Duodenal mucosa (tissue), 2 donors: ENCODE results near the gene PLAAT1.
A peak's percentile ranks its signal among the peaks of the same experiment; 100 is the strongest.

Experiments used
- H3K27ac ChIP-seq: one replicate; pipeline ENCODE4 v1.7.0; 2013; ENCODE audit warnings: low read depth, low read length
- H3K27me3 ChIP-seq, 2 donors: one replicate each; pipeline ENCODE4 v1.7.0; 2013; ENCODE audit warnings: low read length in 2 of 2, control low read depth in 1 of 2; ENCODE audit not compliant: insufficient read depth in 2 of 2, control insufficient read depth in 1 of 2
- H3K36me3 ChIP-seq, 2 donors: one replicate each; pipeline ENCODE4 v1.7.0; 2013; ENCODE audit warnings: low read length in 2 of 2, control low read depth in 1 of 2; ENCODE audit not compliant: insufficient read depth in 2 of 2, control insufficient read depth in 1 of 2
- H3K4me1 ChIP-seq, 2 donors: one replicate each; pipeline ENCODE4 v1.7.0; 2013; ENCODE audit warnings: low read length in 2 of 2, control low read depth in 1 of 2; ENCODE audit not compliant: insufficient read depth in 2 of 2, control insufficient read depth in 1 of 2
- H3K4me3 ChIP-seq, 2 donors: one replicate each; pipeline ENCODE4 v1.7.0; 2013; ENCODE audit warnings: low read length in 2 of 2, low read depth in 1 of 2
- H3K9ac ChIP-seq, 2 donors: one replicate each; pipeline ENCODE4 v1.7.0; 2013; ENCODE audit warnings: low read length in 2 of 2, low read depth in 1 of 2
- H3K9me3 ChIP-seq, 2 donors: one replicate each; pipeline ENCODE4 v1.7.0; 2013; ENCODE audit warnings: low read length in 2 of 2, control low read depth in 1 of 2; ENCODE audit not compliant: control insufficient read depth in 1 of 2

Gene PLAAT1

GRCh38 chr3:193225302-193226125 lies 15.5 kb upstream of the PLAAT1 start:
- Histone ChIP-seq H3K36me3 (no peaks in the 10 kb centered on the region), H3K9ac (no peak overlapping the region), H3K9me3 (no peaks in the 10 kb centered on the region), H3K4me3 (no peak overlapping the region), H3K27me3 (no peaks in the 10 kb centered on the region), H3K27ac (no peak overlapping the region), H3K4me1 (no peaks in the 10 kb centered on the region)

GRCh38 chr3:193228206-193228605 lies 12.8 kb upstream of the PLAAT1 start:
- no peaks in the 10 kb centered on the region for H3K9me3 ChIP-seq
- H3K4me1 ChIP-seq: no peaks in the 10 kb centered on the region
- no peak overlapping the region for H3K27ac ChIP-seq
- H3K9ac ChIP-seq: no peak overlapping the region
- H3K27me3 ChIP-seq: no peaks in the 10 kb centered on the region
- H3K4me3 ChIP-seq: no peak overlapping the region
- H3K36me3 ChIP-seq: no peaks in the 10 kb centered on the region

- no peak overlapping the region for H3K9ac ChIP-seq
- H3K4me3 ChIP-seq: no peak overlapping the region
- H3K9me3 ChIP-seq: no peaks in the 10 kb centered on the region
- H3K36me3 ChIP-seq: no peaks in the 10 kb centered on the region
- no peak overlapping the region for H3K27ac ChIP-seq
- no peaks in the 10 kb centered on the region for H3K4me1 ChIP-seq
- no peaks in the 10 kb centered on the region for H3K27me3 ChIP-seq
These were observed 11.1 kb upstream of the PLAAT1 start for GRCh38 chr3:193229851-193230420.

- Histone ChIP-seq H3K27me3 (no peaks in the 10 kb centered on the region), H3K4me3 (no peak overlapping the region), H3K27ac (no peak overlapping the region), H3K36me3 (no peaks in the 10 kb centered on the region), H3K9me3 (no peaks in the 10 kb centered on the region), H3K4me1 (no peaks in the 10 kb centered on the region), H3K9ac (no peak overlapping the region)
These were observed 10.4 kb upstream of the PLAAT1 start for GRCh38 chr3:193230610-193231009.

GRCh38 chr3:193231201-193231600 lies 9.8 kb upstream of the PLAAT1 start:
- Histone ChIP-seq H3K4me3 (no peak overlapping the region), H3K36me3 (no peaks in the 10 kb centered on the region), H3K4me1 (no peaks in the 10 kb centered on the region), H3K27ac (no peak overlapping the region), H3K9me3 (no peaks in the 10 kb centered on the region), H3K9ac (no peak overlapping the region), H3K27me3 (no peaks in the 10 kb centered on the region)

GRCh38 chr3:193236599-193236998 lies 4.4 kb upstream of the PLAAT1 start:
- Histone ChIP-seq H3K4me1 (no peaks in the 10 kb centered on the region), H3K27ac (no peak overlapping the region), H3K9me3 (no peaks in the 10 kb centered on the region), H3K36me3 (no peaks in the 10 kb centered on the region), H3K27me3 (peaks cover 4% of the 10 kb centered on the region in 2 donors), H3K4me3 (no peak overlapping the region), H3K9ac (no peak overlapping the region)

GRCh38 chr3:193237030-193237429 lies 4.0 kb upstream of the PLAAT1 start:
- Histone ChIP-seq H3K27me3 (peaks cover 4 to 7% of the 10 kb centered on the region in 2 donors), H3K4me3 (no peak overlapping the region), H3K9me3 (no peaks in the 10 kb centered on the region), H3K9ac (no peak overlapping the region), H3K4me1 (no peaks in the 10 kb centered on the region), H3K27ac (no peak overlapping the region), H3K36me3 (no peaks in the 10 kb centered on the region)

GRCh38 chr3:193240436-193240849 lies 579 bp upstream of the PLAAT1 start:
- H3K4me1 ChIP-seq: no peaks in the 10 kb centered on the region
- H3K9ac ChIP-seq: no peak overlapping the region
- H3K36me3 ChIP-seq: no peaks in the 10 kb centered on the region
- H3K4me3 ChIP-seq: peak overlapping the region; percentile 52 to 57
- H3K9me3 ChIP-seq: no peaks in the 10 kb centered on the region
- H3K27ac ChIP-seq: no peak overlapping the region
- peaks cover 4 to 15% of the 10 kb centered on the region in 2 donors for H3K27me3 ChIP-seq

GRCh38 chr3:193241716-193242115 lies 694 bp downstream of the PLAAT1 start:
- Histone ChIP-seq H3K27me3 (peaks cover 4 to 15% of the 10 kb centered on the region in 2 donors), H3K9me3 (no peaks in the 10 kb centered on the region), H3K9ac (no peak overlapping the region), H3K4me1 (no peaks in the 10 kb centered on the region), H3K4me3 (peak overlapping the region in 1 of 2 donors; percentile 28), H3K27ac (no peak overlapping the region), H3K36me3 (no peaks in the 10 kb centered on the region)

GRCh38 chr3:193243571-193243970 lies 2.5 kb downstream of the PLAAT1 start:
- H3K27ac ChIP-seq: no peak overlapping the region
- H3K9me3 ChIP-seq: no peaks in the 10 kb centered on the region
- H3K4me3 ChIP-seq: no peak overlapping the region
- H3K36me3 ChIP-seq: no peaks in the 10 kb centered on the region
- H3K27me3 ChIP-seq: peaks cover 4 to 15% of the 10 kb centered on the region in 2 donors
- no peak overlapping the region for H3K9ac ChIP-seq
- H3K4me1 ChIP-seq: no peaks in the 10 kb centered on the region
